ENCODE data around the gene MS4A1.
"Not testable (repeated sequence)": the region's sequence is repeated elsewhere in the genome, so short reads cannot be mapped to it uniquely, and the experiment has no call there.

The MS4A1 gene

GRCh38 chr11:60504219-60504905 lies 48.7 kb downstream of the MS4A1 start:
- DNase-seq: peak; percentile 19

GRCh38 chr11:60509609-60510008 lies 54.0 kb downstream of the MS4A1 start:
- not testable (repeated sequence) for DNase-seq

- not testable (repeated sequence) for DNase-seq
Measured at GRCh38 chr11:60510209-60510608, 54.6 kb downstream of the MS4A1 start.

GRCh38 chr11:60511393-60511792 lies 55.7 kb downstream of the MS4A1 start:
- DNase-seq: no peak

GRCh38 chr11:60512651-60513225 lies 57.1 kb downstream of the MS4A1 start:
- DNase-seq: no peak

- no peak for DNase-seq
Measured at GRCh38 chr11:60513496-60514460, 58.1 kb downstream of the MS4A1 start.

GRCh38 chr11:60515144-60515855 lies 59.7 kb downstream of the MS4A1 start, which contains the start of gene MS4A13:
Gene MS4A13, plus strand, starts transcription at chr11:60515392. Its CDS starts 2,692 bp downstream, at chr11:60518084.
- DNase-seq: no peak

Data from activated CD4-positive, alpha-beta T cell treated with anti-CD3 and anti-CD28 coated beads, Interleukin-10, Interleukin-2, amounts not matched to agents 100 ng/mL and 50 ng/mL, durations not matched to agents 16 hours and 8 hours (primary cell).